Ovary (tissue), 3 donors: ENCODE measurements around the gene SRM.

Source experiments
- EP300 ChIP-seq: sonication (generic); formaldehyde crosslinking; IDR thresholded peaks from one replicate; pipeline ENCODE4 v1.6.1; 2017; ENCODE audit warnings: antibody characterized with exemption
- POLR2A ChIP-seq: fragments of 450-650 bp; IDR thresholded peaks from one replicate; pipeline ENCODE4 v1.6.1; 2017; ENCODE audit warnings: antibody characterized with exemption, mild to moderate bottlenecking, moderate library complexity
- TF ChIP-seq, protein P1 (sequence below), 3 donors: fragments of 450-650 bp in 2 of 3; fragments of 200-600 bp in 1 of 3; IDR thresholded peaks; one replicate each; pipeline versions ENCODE4 v1.5.1 to v1.8.0; 2016 to 2022; ENCODE audit warnings: antibody characterized with exemption in 3 of 3, mild to moderate bottlenecking in 1 of 3
- donor health status: DM: no; HTN: no; CAD: no.

DNA sequence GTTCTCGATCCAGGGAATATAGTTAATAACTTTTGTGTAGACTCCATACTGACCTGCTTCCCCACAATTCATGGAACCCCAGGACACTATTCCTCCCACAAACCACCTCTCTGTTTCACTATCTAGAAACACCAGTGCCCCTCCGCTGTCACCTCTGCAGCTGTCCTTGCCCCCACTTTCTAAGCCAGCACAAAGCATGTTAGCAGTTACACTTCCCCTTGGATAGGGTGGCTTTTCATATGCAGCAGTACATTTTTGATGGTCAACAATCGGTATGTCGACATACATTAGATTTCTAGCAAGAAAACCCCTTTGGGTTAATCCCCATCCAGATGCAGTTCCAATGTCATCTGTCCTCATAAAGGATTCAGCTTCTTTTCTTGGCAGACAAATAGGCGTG, 32.9 kb downstream of the SRM start:
- TF ChIP-seq POLR2A (no peak), EP300 (no peak)
- TF ChIP-seq, protein P1, sequence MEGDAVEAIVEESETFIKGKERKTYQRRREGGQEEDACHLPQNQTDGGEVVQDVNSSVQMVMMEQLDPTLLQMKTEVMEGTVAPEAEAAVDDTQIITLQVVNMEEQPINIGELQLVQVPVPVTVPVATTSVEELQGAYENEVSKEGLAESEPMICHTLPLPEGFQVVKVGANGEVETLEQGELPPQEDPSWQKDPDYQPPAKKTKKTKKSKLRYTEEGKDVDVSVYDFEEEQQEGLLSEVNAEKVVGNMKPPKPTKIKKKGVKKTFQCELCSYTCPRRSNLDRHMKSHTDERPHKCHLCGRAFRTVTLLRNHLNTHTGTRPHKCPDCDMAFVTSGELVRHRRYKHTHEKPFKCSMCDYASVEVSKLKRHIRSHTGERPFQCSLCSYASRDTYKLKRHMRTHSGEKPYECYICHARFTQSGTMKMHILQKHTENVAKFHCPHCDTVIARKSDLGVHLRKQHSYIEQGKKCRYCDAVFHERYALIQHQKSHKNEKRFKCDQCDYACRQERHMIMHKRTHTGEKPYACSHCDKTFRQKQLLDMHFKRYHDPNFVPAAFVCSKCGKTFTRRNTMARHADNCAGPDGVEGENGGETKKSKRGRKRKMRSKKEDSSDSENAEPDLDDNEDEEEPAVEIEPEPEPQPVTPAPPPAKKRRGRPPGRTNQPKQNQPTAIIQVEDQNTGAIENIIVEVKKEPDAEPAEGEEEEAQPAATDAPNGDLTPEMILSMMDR (IDR thresholded peaks at IDR 0.05) = no peak
